CMK (cell line): ENCODE data around the gene STEAP2.
A peak's percentile ranks its signal among the peaks of the same experiment; 100 is the strongest.
"Not testable (repeated sequence)": the region's sequence is repeated elsewhere in the genome, so short reads cannot be mapped to it uniquely, and the experiment has no call there.

Experiments
- DNase-seq: peaks from one replicate; pipeline ENCODE4 v3.0.0-alpha.2; 2010; ENCODE audit warnings: low read depth

The STEAP2 gene

GRCh38 chr7:90238022-90238421 is 26.5 kb downstream of the STEAP2 start:
- no peak for DNase-seq

- no peak for DNase-seq
Measured at GRCh38 chr7:90238583-90238982, 27.0 kb downstream of the STEAP2 start.

GRCh38 chr7:90239050-90239449 is 27.5 kb downstream of the STEAP2 start:
- no peak for DNase-seq

GRCh38 chr7:90239625-90240228 is 28.2 kb downstream of the STEAP2 start:
- no peak for DNase-seq

- no peak for DNase-seq
Measured at GRCh38 chr7:90242369-90243168, 31.0 kb downstream of the STEAP2 start.

- no peak for DNase-seq
Measured at GRCh38 chr7:90243556-90243955, 32.0 kb downstream of the STEAP2 start.

GRCh38 chr7:90244565-90244908 is 33.0 kb downstream of the STEAP2 start:
- no peak for DNase-seq

- peak; percentile 61 for DNase-seq
Measured at GRCh38 chr7:90244909-90245851, 33.6 kb downstream of the STEAP2 start, which contains the start of gene CFAP69. CFAP69 (plus strand) TSS chr7:90245174; CDS start chr7:90245425, 251 bp downstream.

GRCh38 chr7:90246171-90246570 is 34.6 kb downstream of the STEAP2 start:
- no peak for DNase-seq

- DNase-seq = no peak
Measured at GRCh38 chr7:90248706-90249105, 37.2 kb downstream of the STEAP2 start.

- DNase-seq = no peak
Measured at GRCh38 chr7:90250601-90251303, 39.2 kb downstream of the STEAP2 start.

GRCh38 chr7:90251304-90251635 is 39.7 kb downstream of the STEAP2 start:
- no peak for DNase-seq

- not testable (repeated sequence) for DNase-seq
Measured at GRCh38 chr7:90256011-90256410, 44.5 kb downstream of the STEAP2 start.

- no peak for DNase-seq
Measured at GRCh38 chr7:90256778-90257177, 45.2 kb downstream of the STEAP2 start.

- no peak for DNase-seq
Measured at GRCh38 chr7:90261441-90261840, 49.9 kb downstream of the STEAP2 start.

GRCh38 chr7:90262438-90262837 is 50.9 kb downstream of the STEAP2 start:
- no peak for DNase-seq

- DNase-seq = no peak
Measured at GRCh38 chr7:90266808-90267207, 55.3 kb downstream of the STEAP2 start.

- DNase-seq = no peak
Measured at GRCh38 chr7:90267263-90267858, 55.8 kb downstream of the STEAP2 start.

- DNase-seq = no peak
Measured at GRCh38 chr7:90269163-90269562, 57.6 kb downstream of the STEAP2 start.

- no peak for DNase-seq
Measured at GRCh38 chr7:90270431-90271178, 59.1 kb downstream of the STEAP2 start.

- DNase-seq = no peak
Measured at GRCh38 chr7:90271753-90272152, 60.2 kb downstream of the STEAP2 start.
